Measurements from ENCODE around the gene COL28A1.

- TF ChIP-seq CTCF (conservative IDR thresholded peaks at IDR 0.05; ENCODE audit: low read depth in 2 of 2) (no peak), EZH2 (IDR thresholded peaks at IDR 0.05; ENCODE audit: low read depth, unreplicated experiment) (no peak), POLR2AphosphoS5 (IDR thresholded peaks at IDR 0.05; ENCODE audit: low read depth) (no peak)
Measured at GRCh38 chr7:7570584-7570983, 34.9 kb upstream of the COL28A1 start.
